ENCODE results near the gene THSD4.
"Not testable (repeated sequence)": the region's sequence is repeated elsewhere in the genome, so short reads cannot be mapped to it uniquely, and the experiment has no call there.

THSD4 gene

GRCh38 chr15:71362987-71363968, 248.0 kb downstream of the THSD4 start:
- no peak overlapping the region for H3K4me3 ChIP-seq
- peaks cover 39% of the 10 kb centered on the region for H3K4me1 ChIP-seq
- DNase-seq (ENCODE audit: low spot score in 2 of 2): peak; percentile 87 to 100
- H3K36me3 ChIP-seq (replicated peaks): no peaks in the 10 kb centered on the region
- in situ Hi-C loops (cut with MboI; ENCODE audit: low sequenced_read_pairs): loop anchor here (5.0 kb wide), 1 partner anchor 176 kb away; no protein-coding TSS in a partner anchor
- no peaks in the 10 kb centered on the region for H3K9me3 ChIP-seq
- no peaks in the 10 kb centered on the region for H3K27me3 ChIP-seq (ENCODE audit: low read depth)

- in situ Hi-C loops (cut with MboI; ENCODE audit: low sequenced_read_pairs): loop anchor here (5.0 kb wide), 1 partner anchor 177 kb away; no protein-coding TSS in a partner anchor
- no peaks in the 10 kb centered on the region for H3K27me3 ChIP-seq (ENCODE audit: low read depth)
- no peaks in the 10 kb centered on the region for H3K9me3 ChIP-seq
- DNase-seq (ENCODE audit: low spot score in 2 of 2): peak; percentile 98 to 100
- H3K36me3 ChIP-seq (replicated peaks): no peaks in the 10 kb centered on the region
- peak overlapping the region; percentile 1; the same call in 1 of the 2 replicates for H3K4me3 ChIP-seq
- peaks cover 39% of the 10 kb centered on the region for H3K4me1 ChIP-seq
These were observed 248.9 kb downstream of the THSD4 start for GRCh38 chr15:71364117-71364584.

GRCh38 chr15:71366522-71366921, 251.3 kb downstream of the THSD4 start:
- in situ Hi-C loops (cut with MboI; ENCODE audit: low sequenced_read_pairs): no loop called here
- no peak for DNase-seq (ENCODE audit: low spot score in 2 of 2)
- Histone ChIP-seq H3K36me3 (replicated peaks) (no peaks in the 10 kb centered on the region), H3K4me1 (peaks cover 39% of the 10 kb centered on the region), H3K27me3 (ENCODE audit: low read depth) (no peaks in the 10 kb centered on the region), H3K9me3 (peaks cover under 1% of the 10 kb centered on the region; the same call in 1 of the 2 replicates), H3K4me3 (no peak overlapping the region)

GRCh38 chr15:71366926-71367325, 251.7 kb downstream of the THSD4 start:
- in situ Hi-C loops (cut with MboI; ENCODE audit: low sequenced_read_pairs): no loop called here
- Histone ChIP-seq H3K4me3 (no peak overlapping the region), H3K36me3 (replicated peaks) (no peaks in the 10 kb centered on the region), H3K4me1 (peaks cover 35% of the 10 kb centered on the region), H3K27me3 (ENCODE audit: low read depth) (no peaks in the 10 kb centered on the region), H3K9me3 (peaks cover 5% of the 10 kb centered on the region; the same call in 1 of the 2 replicates)
- DNase-seq (ENCODE audit: low spot score in 2 of 2): no peak

GRCh38 chr15:71367737-71368136, 252.5 kb downstream of the THSD4 start:
- H3K9me3 ChIP-seq; H3K36me3 ChIP-seq (replicated peaks); H3K27me3 ChIP-seq (ENCODE audit: low read depth); H3K4me3 ChIP-seq; in situ Hi-C loops (cut with MboI; ENCODE audit: low sequenced_read_pairs); DNase-seq (ENCODE audit: low spot score in 2 of 2): not testable (repeated sequence)
- peaks cover 31% of the 10 kb centered on the region for H3K4me1 ChIP-seq

- in situ Hi-C loops (cut with MboI; ENCODE audit: low sequenced_read_pairs); H3K4me3 ChIP-seq; H3K9me3 ChIP-seq; H3K36me3 ChIP-seq (replicated peaks); H3K27me3 ChIP-seq (ENCODE audit: low read depth): not testable (repeated sequence)
- DNase-seq (ENCODE audit: low spot score in 2 of 2): peak in 1 of 2 experiments; percentile 77
- peaks cover 22% of the 10 kb centered on the region for H3K4me1 ChIP-seq
These were observed 257.5 kb downstream of the THSD4 start for GRCh38 chr15:71372769-71373168.

GRCh38 chr15:71373917-71374316, 258.6 kb downstream of the THSD4 start:
- Histone ChIP-seq H3K4me3 (no peak overlapping the region), H3K4me1 (peaks cover 22% of the 10 kb centered on the region), H3K9me3 (peaks cover 7% of the 10 kb centered on the region; the same call in 1 of the 2 replicates), H3K36me3 (replicated peaks) (no peaks in the 10 kb centered on the region), H3K27me3 (ENCODE audit: low read depth) (no peaks in the 10 kb centered on the region)
- DNase-seq (ENCODE audit: low spot score in 2 of 2): no peak
- in situ Hi-C loops (cut with MboI; ENCODE audit: low sequenced_read_pairs): no loop called here

GRCh38 chr15:71374607-71375352, 259.5 kb downstream of the THSD4 start:
- no peaks in the 10 kb centered on the region for H3K36me3 ChIP-seq (replicated peaks)
- peak; percentile 42 to 47 for DNase-seq (ENCODE audit: low spot score in 2 of 2)

GRCh38 chr15:71375934-71376333, 260.7 kb downstream of the THSD4 start:
- no peak for DNase-seq (ENCODE audit: low spot score in 2 of 2)
- Histone ChIP-seq H3K4me1 (peaks cover 22% of the 10 kb centered on the region), H3K36me3 (replicated peaks) (no peaks in the 10 kb centered on the region)

More at GRCh38 chr15:71374607-71375352, 259.5 kb downstream of the THSD4 start:
- Histone ChIP-seq H3K4me3 (no peak overlapping the region), H3K4me1 (peaks cover 22% of the 10 kb centered on the region), H3K27me3 (ENCODE audit: low read depth) (no peaks in the 10 kb centered on the region), H3K9me3 (peaks cover 7% of the 10 kb centered on the region; the same call in 1 of the 2 replicates)
- in situ Hi-C loops (cut with MboI; ENCODE audit: low sequenced_read_pairs): no loop called here

GRCh38 chr15:71379893-71380292, 264.6 kb downstream of the THSD4 start:
- no peaks in the 10 kb centered on the region for H3K27me3 ChIP-seq (ENCODE audit: low read depth)
- H3K4me3 ChIP-seq: no peak overlapping the region
- peaks cover 22% of the 10 kb centered on the region for H3K4me1 ChIP-seq
- no peaks in the 10 kb centered on the region for H3K9me3 ChIP-seq
- no peaks in the 10 kb centered on the region for H3K36me3 ChIP-seq (replicated peaks)
- in situ Hi-C loops (cut with MboI; ENCODE audit: low sequenced_read_pairs): no loop called here
- DNase-seq (ENCODE audit: low spot score in 2 of 2): no peak

More at GRCh38 chr15:71375934-71376333, 260.7 kb downstream of the THSD4 start:
- in situ Hi-C loops (cut with MboI; ENCODE audit: low sequenced_read_pairs): no loop called here
- Histone ChIP-seq H3K4me3 (no peak overlapping the region), H3K9me3 (peaks cover 7% of the 10 kb centered on the region; the same call in 1 of the 2 replicates), H3K27me3 (ENCODE audit: low read depth) (no peaks in the 10 kb centered on the region)

- Histone ChIP-seq H3K36me3 (replicated peaks) (no peaks in the 10 kb centered on the region), H3K27me3 (ENCODE audit: low read depth) (no peaks in the 10 kb centered on the region), H3K9me3 (no peaks in the 10 kb centered on the region), H3K4me1 (peaks cover 23% of the 10 kb centered on the region), H3K4me3 (no peak overlapping the region)
- in situ Hi-C loops (cut with MboI; ENCODE audit: low sequenced_read_pairs): no loop called here
- DNase-seq (ENCODE audit: low spot score in 2 of 2): no peak
These were observed 265.1 kb downstream of the THSD4 start for GRCh38 chr15:71380345-71380744.

GRCh38 chr15:71384501-71384900, 269.2 kb downstream of the THSD4 start:
- no peaks in the 10 kb centered on the region for H3K27me3 ChIP-seq (ENCODE audit: low read depth)
- in situ Hi-C loops (cut with MboI; ENCODE audit: low sequenced_read_pairs): no loop called here
- peak; percentile 74 to 100 for DNase-seq (ENCODE audit: low spot score in 2 of 2)
- H3K4me3 ChIP-seq: no peak overlapping the region
- H3K4me1 ChIP-seq: peaks cover 49% of the 10 kb centered on the region
- no peaks in the 10 kb centered on the region for H3K9me3 ChIP-seq
- no peaks in the 10 kb centered on the region for H3K36me3 ChIP-seq (replicated peaks)

GRCh38 chr15:71385026-71385425, 269.8 kb downstream of the THSD4 start:
- in situ Hi-C loops (cut with MboI; ENCODE audit: low sequenced_read_pairs): no loop called here
- peaks cover 49% of the 10 kb centered on the region for H3K4me1 ChIP-seq

More at GRCh38 chr15:71385026-71385425, 269.8 kb downstream of the THSD4 start:
- Histone ChIP-seq H3K4me3 (no peak overlapping the region), H3K27me3 (ENCODE audit: low read depth) (no peaks in the 10 kb centered on the region), H3K9me3 (no peaks in the 10 kb centered on the region), H3K36me3 (replicated peaks) (no peaks in the 10 kb centered on the region)
- DNase-seq (ENCODE audit: low spot score in 2 of 2): no peak

Data from HAP-1 (cell line).